Adrenal gland (tissue), 5 donors: ENCODE data around the gene CARD10.

Source experiments
- CTCF ChIP-seq, 6 experiments: fragments of 450-650 bp in 4 of 6; fragments of 200-600 bp in 2 of 6; sonication (generic) in 1 of 6; IDR thresholded peaks; 1 replicate in 5 of 6; 2 replicates in 1 of 6; pipeline versions ENCODE4 v1.5.1 to v1.8.0; 2016 to 2021; ENCODE audit warnings: antibody characterized with exemption in 6 of 6, mild to moderate bottlenecking in 2 of 6, moderate library complexity in 1 of 6
- POLR2A ChIP-seq, 2 donors: fragments of 450-650 bp; IDR thresholded peaks; one replicate each; pipeline ENCODE4 v1.6.1; 2017; ENCODE audit warnings: antibody characterized with exemption in 2 of 2, mild to moderate bottlenecking in 2 of 2, moderate library complexity in 1 of 2
- donor health status: DM: no; HTN: no; CAD: no.

GRCh38 chr22:37491559-37492427, 27.4 kb downstream of the CARD10 start:
- TF ChIP-seq POLR2A (IDR thresholded peaks at IDR 0.05) (no peak), CTCF (IDR thresholded peaks at IDR 0.05) (no peak)
